ENCODE results near the gene ATG9B. TPM values are rescaled to one million over a fixed set of nuclear protein-coding genes. Genes with fewer than 3 reads are reported as not detected.

The ATG9B gene
- total and polyA plus RNA-seq, 2 of the 13 experiments (the other 11 are each of a cell fraction or from before 2014, with no cell fraction given) = 0.24 TPM; not detected in 1

GRCh38 chr7:150994838-150995510 lies 29.3 kb downstream of the ATG9B start:
- H3K4me3 ChIP-seq (replicated peaks in 1 of 3; ENCODE audit: insufficient read depth in 1 of 3, low read depth in 2 of 3, low read length in 3 of 3) = 0 out of 6 replicates have a peak overlapping the region, but pooled peaks of 1 of the 3 experiments have one; percentile 43
- TF ChIP-seq ZNF143 (CRISPR knock-in tag; IDR thresholded peaks at IDR 0.05) = 0 out of 2 replicates have a peak, but pooled peaks have one; percentile 11
- peak; percentile 44; the same call in 1 of the 2 replicates for TF ChIP-seq ZNF687 (CRISPR knock-in tag; IDR thresholded peaks at IDR 0.05)
- no peak for TF ChIP-seq SIN3A (IDR thresholded peaks at IDR 0.05; ENCODE audit: borderline replicate concordance, low read depth, low read length)
- POLR2A ChIA-PET = interaction anchor here (2.0 kb wide), 1 partner anchor 10 kb away, joined by 4 read pairs; no protein-coding TSS in a partner anchor
- no TSS peak for BruUV-seq (replicated peaks)
- in situ Hi-C loops (cut with HindIII; ENCODE audit: extremely low pct_ligation_motif_present, low pct_unique_long_range_greater_than_20kb) (no loop called here), intact Hi-C loops (cut with micrococcal nuclease; ENCODE audit: unreplicated experiment) (no loop called here)
- DNase-seq (ENCODE audit: low spot score) = no peak
- H3K36me3 ChIP-seq (replicated peaks in 1 of 2; ENCODE audit: control insufficient read depth in 1 of 2, insufficient read depth in 2 of 2, low read length in 2 of 2) = no peaks in the 10 kb centered on the region
- H3K9me3 ChIP-seq (ENCODE audit: low read length) = no peaks in the 10 kb centered on the region
- FAIRE-seq = no peak
- H3K79me2 ChIP-seq (ENCODE audit: insufficient read depth, low read length) = no peaks in the 10 kb centered on the region
- H3K27me3 ChIP-seq (ENCODE audit: control insufficient read depth in 1 of 2, insufficient read depth in 2 of 2, low read length in 2 of 2) = peaks cover 4 to 28% of the 10 kb centered on the region in 2 experiments; a peak in 4 of 5 replicates
- H4K20me1 ChIP-seq (ENCODE audit: insufficient read depth, low read length) = no peaks in the 10 kb centered on the region
- H3K4me2 ChIP-seq (ENCODE audit: low read depth, low read length) = peak overlapping the region; percentile 39; the same call in 1 of the 2 replicates
- H3K27ac ChIP-seq (ENCODE audit: extremely low read length, insufficient read depth, low read length) = no peak overlapping the region
- H2AFZ ChIP-seq (ENCODE audit: low read length) = no peak overlapping the region
- 38% methylated on average over 6 of the region's 19 CpGs for WGBS (ENCODE audit: low lambda C conversion rate)
- no peak; the same call in 2 of the 3 replicates for ATAC-seq
- H3K4me1 ChIP-seq (ENCODE audit: insufficient read depth, low read length) = peaks cover 11% of the 10 kb centered on the region; the same call in 1 of the 2 replicates
- no peak overlapping the region for H3K9ac ChIP-seq (ENCODE audit: insufficient read depth, low read depth, low read length)
- CTCF ChIA-PET (ENCODE audit: low intra/inter-chr PET ratio, low total read pairs) = no interaction called here
